Mucosa of rectum (tissue), 2 donors: ENCODE measurements around the gene OR8G1.

ENCODE experiments used
- H3K27ac ChIP-seq, 2 donors: one replicate each; pipeline ENCODE4 v1.7.0; 2013; ENCODE audit warnings: inconsistent platforms in 2 of 2, low read depth in 2 of 2, low read length in 2 of 2
- H3K27me3 ChIP-seq, 2 donors: one replicate each; pipeline ENCODE4 v1.7.0; 2013; ENCODE audit warnings: low read length in 2 of 2; ENCODE audit not compliant: control insufficient read depth in 2 of 2, insufficient read depth in 2 of 2
- H3K36me3 ChIP-seq, 2 donors: one replicate each; pipeline ENCODE4 v1.7.0; 2013; ENCODE audit warnings: low read length in 2 of 2; ENCODE audit not compliant: control insufficient read depth in 2 of 2, insufficient read depth in 2 of 2
- H3K4me1 ChIP-seq, 2 donors: one replicate each; pipeline ENCODE4 v1.7.0; 2013; ENCODE audit warnings: low read length in 2 of 2, mild to moderate bottlenecking in 1 of 2; ENCODE audit not compliant: control insufficient read depth in 2 of 2, insufficient read depth in 2 of 2
- H3K4me3 ChIP-seq, 2 donors: one replicate each; pipeline ENCODE4 v1.7.0; 2013; ENCODE audit warnings: low read length in 2 of 2
- H3K9ac ChIP-seq, 2 donors: one replicate each; pipeline ENCODE4 v1.7.0; 2013; ENCODE audit warnings: low read length in 2 of 2, low read depth in 1 of 2, mild to moderate bottlenecking in 1 of 2
- H3K9me3 ChIP-seq, 2 donors: one replicate each; pipeline ENCODE4 v1.7.0; 2013; ENCODE audit warnings: low read length in 2 of 2; ENCODE audit not compliant: control insufficient read depth in 2 of 2
- donor health status: healthy.
- donor health status: Normal muscosa, but diverticular disease.

Gene OR8G1

GRCh38 chr11:124285610-124286344 lies 44.9 kb downstream of the OR8G1 start:
- Histone ChIP-seq H3K4me3 (no peak overlapping the region), H3K27me3 (no peaks in the 10 kb centered on the region), H3K9me3 (no peaks in the 10 kb centered on the region), H3K4me1 (no peaks in the 10 kb centered on the region), H3K36me3 (no peaks in the 10 kb centered on the region), H3K27ac (no peak overlapping the region), H3K9ac (no peak overlapping the region)

GRCh38 chr11:124294687-124295086 lies 53.8 kb downstream of the OR8G1 start:
- H3K9ac ChIP-seq, result no peak overlapping the region
- H3K4me3 ChIP-seq, result no peak overlapping the region
- H3K27me3 ChIP-seq, result no peaks in the 10 kb centered on the region
- no peak overlapping the region for H3K27ac ChIP-seq
- H3K4me1 ChIP-seq, result no peaks in the 10 kb centered on the region
- H3K9me3 ChIP-seq, result no peaks in the 10 kb centered on the region
- no peaks in the 10 kb centered on the region for H3K36me3 ChIP-seq

- Histone ChIP-seq H3K27me3 (no peaks in the 10 kb centered on the region), H3K4me1 (no peaks in the 10 kb centered on the region), H3K36me3 (no peaks in the 10 kb centered on the region), H3K9me3 (no peaks in the 10 kb centered on the region), H3K4me3 (no peak overlapping the region), H3K27ac (no peak overlapping the region), H3K9ac (no peak overlapping the region)
Observed at GRCh38 chr11:124296016-124296415, 55.1 kb downstream of the OR8G1 start.

GRCh38 chr11:124297921-124298320 lies 57.0 kb downstream of the OR8G1 start:
- Histone ChIP-seq H3K36me3 (no peaks in the 10 kb centered on the region), H3K4me1 (no peaks in the 10 kb centered on the region), H3K27ac (no peak overlapping the region), H3K4me3 (no peak overlapping the region), H3K9me3 (no peaks in the 10 kb centered on the region), H3K27me3 (no peaks in the 10 kb centered on the region), H3K9ac (no peak overlapping the region)

GRCh38 chr11:124301548-124301947 lies 60.7 kb downstream of the OR8G1 start:
- Histone ChIP-seq H3K36me3 (no peaks in the 10 kb centered on the region), H3K9me3 (no peaks in the 10 kb centered on the region), H3K27ac (no peak overlapping the region), H3K4me3 (no peak overlapping the region), H3K27me3 (no peaks in the 10 kb centered on the region), H3K4me1 (no peaks in the 10 kb centered on the region), H3K9ac (no peak overlapping the region)

GRCh38 chr11:124302347-124303125 lies 61.6 kb downstream of the OR8G1 start:
- Histone ChIP-seq H3K9me3 (no peaks in the 10 kb centered on the region), H3K4me1 (no peaks in the 10 kb centered on the region), H3K36me3 (no peaks in the 10 kb centered on the region), H3K9ac (no peak overlapping the region), H3K4me3 (no peak overlapping the region), H3K27ac (no peak overlapping the region), H3K27me3 (peaks cover 0 to 2% of the 10 kb centered on the region in 2 donors)
